HEK293T (cell line): ENCODE measurements around the gene CLECL1.

ENCODE experiments used
- BHLHE40 ChIP-seq: fragments of 450-650 bp; IDR thresholded peaks from 2 replicates; pipeline ENCODE4 v1.6.1; 2016; ENCODE audit warnings: mild to moderate bottlenecking, moderate library complexity, borderline replicate concordance
- CTBP1 ChIP-seq: fragments of 450-650 bp; IDR thresholded peaks from 2 replicates; pipeline ENCODE4 v1.6.1; 2016; ENCODE audit warnings: borderline replicate concordance
- ELF4 ChIP-seq: fragments of 450-650 bp; IDR thresholded peaks from 2 replicates; pipeline ENCODE4 v1.6.1; 2017; ENCODE audit warnings: antibody characterized with exemption
- FOXA1 ChIP-seq: fragments of 450-650 bp; IDR thresholded peaks from 2 replicates; pipeline ENCODE4 v1.6.1; 2016; ENCODE audit warnings: mild to moderate bottlenecking
- FOXM1 ChIP-seq: fragments of 450-650 bp; IDR thresholded peaks from 2 replicates; pipeline ENCODE4 v1.6.1; 2017; ENCODE audit warnings: mild to moderate bottlenecking, borderline replicate concordance
- HDGF ChIP-seq: fragments of 450-650 bp; IDR thresholded peaks from 2 replicates; pipeline ENCODE4 v1.6.1; 2017; ENCODE audit warnings: antibody characterized with exemption, borderline replicate concordance
- LEF1 ChIP-seq: fragments of 450-650 bp; IDR thresholded peaks from 2 replicates; pipeline ENCODE4 v1.6.1; 2017; ENCODE audit warnings: mild to moderate bottlenecking, borderline replicate concordance
- NFRKB ChIP-seq: fragments of 450-650 bp; IDR thresholded peaks from 2 replicates; pipeline ENCODE4 v1.6.1; 2016; ENCODE audit warnings: mild to moderate bottlenecking, moderate library complexity
- SP1 ChIP-seq: fragments of 450-650 bp; IDR thresholded peaks from 2 replicates; pipeline ENCODE4 v1.6.1; 2017
- TARDBP ChIP-seq: fragments of 450-650 bp; IDR thresholded peaks from 2 replicates; pipeline ENCODE4 v1.6.1; 2016

GRCh38 chr12:9692909-9693308 is 40.0 kb downstream of the CLECL1 start:
- TF ChIP-seq SP1 (no peak), FOXM1 (no peak), LEF1 (no peak), CTBP1 (no peak), NFRKB (no peak), FOXA1 (no peak), BHLHE40 (no peak), ELF4 (no peak), TARDBP (no peak), HDGF (no peak)
